ENCODE measurements around the gene GPR156.

The GPR156 gene

GRCh38 chr3:120173056-120173675 is 111.9 kb downstream of the GPR156 start:
- no peaks in the 10 kb centered on the region for H3K36me3 ChIP-seq
- no peak overlapping the region for H3K4me2 ChIP-seq
- no peak overlapping the region for H3K9ac ChIP-seq
- H4K20me1 ChIP-seq = no peaks in the 10 kb centered on the region
- no peaks in the 10 kb centered on the region for H3K9me3 ChIP-seq (replicated peaks in 1 of 11)
- H3K4me1 ChIP-seq = peaks cover 0 to 12% (median 6%) of the 10 kb centered on the region in 10 experiments; a peak in 11 of 20 replicates
- no peak overlapping the region for H3K4me3 ChIP-seq
- no peak for TF ChIP-seq Cebpa-rat (IDR thresholded peaks at IDR 0.05)
- no peaks in the 10 kb centered on the region for H3K27me3 ChIP-seq
- no peak overlapping the region for H3K27ac ChIP-seq

- Histone ChIP-seq H4K20me1 (no peaks in the 10 kb centered on the region), H3K27me3 (no peaks in the 10 kb centered on the region), H3K9ac (no peak overlapping the region), H3K4me3 (no peak overlapping the region), H3K4me2 (peak overlapping the region in 7 of 11 experiments; percentile 19 to 58 (median 47); a peak in 10 of 22 replicates), H3K27ac (no peak overlapping the region), H3K36me3 (no peaks in the 10 kb centered on the region), H3K9me3 (replicated peaks in 1 of 11) (no peaks in the 10 kb centered on the region), H3K4me1 (peaks cover 0 to 12% (median 6%) of the 10 kb centered on the region in 10 experiments; a peak in 11 of 20 replicates)
- no peak for TF ChIP-seq Cebpa-rat (IDR thresholded peaks at IDR 0.05)
Observed at GRCh38 chr3:120172070-120172469, 113.0 kb downstream of the GPR156 start.

DNA sequence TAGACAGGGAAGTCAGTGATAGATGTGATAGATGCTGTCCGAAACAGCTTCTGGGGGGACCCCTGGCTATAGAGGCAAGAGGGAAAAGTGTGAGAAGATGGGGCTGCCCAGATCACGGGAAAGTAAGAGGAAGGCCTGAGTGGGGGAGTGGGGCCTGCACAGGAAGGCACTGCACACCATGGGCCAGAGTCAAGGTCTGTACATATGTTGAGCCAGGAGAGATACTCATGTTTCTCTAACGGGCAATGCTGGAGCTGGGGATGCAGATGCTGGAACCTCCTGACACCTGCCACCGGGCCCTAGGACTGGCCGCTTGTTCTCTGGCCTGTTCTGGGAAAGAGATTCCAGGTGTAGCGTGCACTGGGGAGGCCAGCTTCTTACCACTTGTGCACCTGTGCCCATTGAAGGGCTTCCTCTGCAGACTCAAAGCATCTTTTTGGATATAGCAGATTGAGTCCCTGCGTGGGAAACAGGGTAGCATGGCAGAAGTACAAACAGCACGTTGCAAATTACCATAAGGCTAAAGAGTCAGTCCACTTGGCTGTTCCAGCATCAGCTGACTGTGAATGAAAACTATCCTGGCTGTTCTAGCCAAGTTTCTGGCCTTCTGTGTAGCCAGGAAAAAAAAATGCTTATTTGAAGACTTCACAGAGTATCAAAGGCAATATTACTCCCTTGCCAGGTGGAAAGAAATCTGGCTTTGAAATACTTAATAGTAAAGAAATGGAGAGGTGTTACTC is 113.7 kb downstream of the GPR156 start:
- no peak overlapping the region for H3K4me3 ChIP-seq
- H3K36me3 ChIP-seq = no peaks in the 10 kb centered on the region
- no peaks in the 10 kb centered on the region for H3K9me3 ChIP-seq (replicated peaks in 1 of 11)
- TF ChIP-seq Cebpa-rat (IDR thresholded peaks at IDR 0.05) = no peak
- H3K4me2 ChIP-seq = peak overlapping the region in 5 of 11 experiments; percentile 19 to 58 (median 50); a peak in 7 of 22 replicates
- H3K27me3 ChIP-seq = no peaks in the 10 kb centered on the region
- peaks cover 0 to 12% (median 6%) of the 10 kb centered on the region in 10 experiments; a peak in 11 of 20 replicates for H3K4me1 ChIP-seq
- no peak overlapping the region for H3K9ac ChIP-seq
- no peaks in the 10 kb centered on the region for H4K20me1 ChIP-seq
- H3K27ac ChIP-seq = no peak overlapping the region

DNA sequence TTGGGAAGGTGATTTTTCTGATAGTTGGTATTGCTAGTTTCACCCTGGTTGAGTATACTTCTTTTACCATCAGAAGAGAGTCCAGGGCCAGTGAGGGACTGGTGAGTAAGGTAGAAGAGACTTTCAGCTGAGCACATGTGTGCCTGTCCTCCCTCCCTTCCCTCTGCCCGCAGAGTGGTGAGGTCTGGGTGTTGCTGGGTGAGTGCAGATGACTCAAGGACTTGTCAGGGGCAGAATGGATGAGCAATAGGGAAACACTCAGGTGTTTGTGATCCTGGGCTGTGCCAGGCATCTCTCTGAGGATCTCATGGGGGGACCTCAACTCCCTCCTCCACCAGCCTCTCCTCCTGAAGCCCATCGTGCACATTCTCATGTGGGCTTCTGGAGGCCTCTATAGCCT is 114.8 kb downstream of the GPR156 start:
- TF ChIP-seq Cebpa-rat (IDR thresholded peaks at IDR 0.05) = no peak
- Histone ChIP-seq H3K27me3 (no peaks in the 10 kb centered on the region), H3K4me2 (no peak overlapping the region), H3K9ac (no peak overlapping the region), H3K27ac (no peak overlapping the region), H3K36me3 (no peaks in the 10 kb centered on the region), H4K20me1 (no peaks in the 10 kb centered on the region), H3K4me3 (no peak overlapping the region), H3K9me3 (replicated peaks in 1 of 11) (no peaks in the 10 kb centered on the region), H3K4me1 (peaks cover 0 to 17% (median 11%) of the 10 kb centered on the region in 10 experiments; a peak in 12 of 20 replicates)

- no peak overlapping the region for H3K4me3 ChIP-seq
- H4K20me1 ChIP-seq = no peaks in the 10 kb centered on the region
- H3K27ac ChIP-seq = no peak overlapping the region
- no peaks in the 10 kb centered on the region for H3K27me3 ChIP-seq
- H3K9ac ChIP-seq = no peak overlapping the region
- no peaks in the 10 kb centered on the region for H3K36me3 ChIP-seq
- no peaks in the 10 kb centered on the region for H3K9me3 ChIP-seq (replicated peaks in 1 of 11)
- no peak for TF ChIP-seq Cebpa-rat (IDR thresholded peaks at IDR 0.05)
- no peak overlapping the region for H3K4me2 ChIP-seq
- peaks cover 0 to 17% (median 11%) of the 10 kb centered on the region in 10 experiments; a peak in 12 of 20 replicates for H3K4me1 ChIP-seq
Observed at GRCh38 chr3:120169407-120169806, 115.6 kb downstream of the GPR156 start.

DNA sequence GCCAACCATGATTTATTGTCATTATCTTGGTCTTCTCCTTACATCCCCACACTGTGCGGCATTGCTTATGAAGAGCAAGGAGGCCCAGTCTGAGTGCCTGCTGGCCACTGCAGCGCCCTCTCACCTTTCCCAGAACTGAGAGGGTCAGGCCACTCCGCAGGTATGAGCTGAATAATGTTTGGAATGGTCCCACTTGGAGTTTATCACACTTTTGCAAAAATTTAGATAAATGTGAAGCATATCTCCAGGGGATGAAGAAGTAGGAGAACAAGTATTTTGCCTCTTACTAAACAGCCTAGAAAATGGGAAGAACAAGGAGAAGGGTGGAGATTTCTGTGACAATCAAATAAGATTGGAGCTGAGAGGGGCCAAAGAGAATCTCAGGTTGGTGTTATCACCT is 116.4 kb downstream of the GPR156 start:
- no peak for TF ChIP-seq Cebpa-rat (IDR thresholded peaks at IDR 0.05)

DNA sequence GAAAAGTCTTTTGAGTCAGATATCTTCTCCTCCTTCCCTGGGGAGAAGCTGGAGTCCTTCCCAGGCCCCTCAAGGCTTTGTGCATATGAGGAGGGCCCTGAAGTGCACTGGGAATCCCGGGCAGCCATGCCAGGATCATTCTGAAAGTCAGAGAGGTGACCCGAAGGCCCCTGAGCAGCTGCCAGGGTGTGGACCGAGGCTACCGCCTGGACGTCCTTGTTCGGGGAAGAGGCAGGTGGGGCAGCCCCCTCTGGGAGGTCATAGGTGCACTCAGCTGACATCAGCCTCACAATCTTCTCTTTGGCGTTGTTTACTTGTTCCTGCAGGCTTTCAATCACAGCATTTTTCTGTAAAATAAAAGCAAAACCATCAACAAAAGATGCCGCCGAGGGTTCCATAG is 117.0 kb downstream of the GPR156 start:
- Histone ChIP-seq H4K20me1 (no peaks in the 10 kb centered on the region), H3K9me3 (replicated peaks in 1 of 11) (peaks cover 0 to under 1% (median 0%) of the 10 kb centered on the region in 11 experiments; a peak in 1 of 22 replicates), H3K9ac (no peak overlapping the region), H3K36me3 (no peaks in the 10 kb centered on the region), H3K27ac (no peak overlapping the region), H3K4me3 (no peak overlapping the region), H3K4me2 (no peak overlapping the region), H3K4me1 (peaks cover 0 to 17% (median 11%) of the 10 kb centered on the region in 10 experiments; a peak in 12 of 20 replicates), H3K27me3 (no peaks in the 10 kb centered on the region)
- no peak for TF ChIP-seq Cebpa-rat (IDR thresholded peaks at IDR 0.05)

More for the DNA sequence above, 116.4 kb downstream of the GPR156 start:
- Histone ChIP-seq H3K4me3 (no peak overlapping the region), H3K9me3 (replicated peaks in 1 of 11) (no peaks in the 10 kb centered on the region), H4K20me1 (no peaks in the 10 kb centered on the region), H3K9ac (no peak overlapping the region), H3K4me1 (peaks cover 0 to 17% (median 11%) of the 10 kb centered on the region in 10 experiments; a peak in 12 of 20 replicates), H3K27me3 (no peaks in the 10 kb centered on the region), H3K36me3 (no peaks in the 10 kb centered on the region), H3K4me2 (no peak overlapping the region), H3K27ac (no peak overlapping the region)

DNA sequence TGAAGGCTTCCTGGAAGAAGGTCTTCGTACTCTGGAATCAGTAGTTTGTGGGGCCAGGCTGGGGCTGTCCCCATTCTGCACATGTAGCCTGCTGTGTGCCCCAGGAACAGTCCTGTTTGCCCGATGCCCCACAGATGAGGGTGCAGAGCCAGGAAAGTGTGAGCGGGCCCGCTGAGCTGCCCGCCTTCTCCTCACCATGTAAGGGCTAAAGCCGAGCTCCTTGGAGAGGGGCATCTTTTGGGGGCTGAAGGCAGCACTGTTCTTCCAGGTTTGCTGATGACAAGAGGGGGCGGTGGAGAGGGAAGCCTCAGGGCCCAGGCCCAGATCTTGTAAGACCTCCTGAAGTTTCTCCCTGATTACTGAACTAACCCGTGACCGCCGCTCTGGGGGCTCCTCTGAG is 117.5 kb downstream of the GPR156 start:
- no peak overlapping the region for H3K4me3 ChIP-seq
- no peak overlapping the region for H3K4me2 ChIP-seq
- no peak for TF ChIP-seq Cebpa-rat (IDR thresholded peaks at IDR 0.05)
- H3K9ac ChIP-seq = no peak overlapping the region
- no peak overlapping the region for H3K27ac ChIP-seq
- peaks cover 0 to 6% (median 0%) of the 10 kb centered on the region in 11 experiments; a peak in 8 of 22 replicates for H3K9me3 ChIP-seq (replicated peaks in 1 of 11)
- H3K27me3 ChIP-seq = no peaks in the 10 kb centered on the region
- H3K36me3 ChIP-seq = no peaks in the 10 kb centered on the region
- H4K20me1 ChIP-seq = no peaks in the 10 kb centered on the region
- H3K4me1 ChIP-seq = peaks cover 3 to 17% (median 11%) of the 10 kb centered on the region in 10 experiments; a peak in 18 of 20 replicates

GRCh38 chr3:120163816-120164215 is 121.2 kb downstream of the GPR156 start:
- Histone ChIP-seq H3K4me2 (no peak overlapping the region), H3K36me3 (no peaks in the 10 kb centered on the region), H3K4me1 (peaks cover 4 to 17% (median 11%) of the 10 kb centered on the region in 10 experiments; a peak in 17 of 20 replicates), H3K27me3 (no peaks in the 10 kb centered on the region), H4K20me1 (no peaks in the 10 kb centered on the region), H3K9ac (no peak overlapping the region), H3K4me3 (no peak overlapping the region), H3K27ac (no peak overlapping the region), H3K9me3 (replicated peaks in 1 of 11) (peaks cover 0 to 12% (median 0%) of the 10 kb centered on the region in 11 experiments; a peak in 9 of 22 replicates)
- TF ChIP-seq Cebpa-rat (IDR thresholded peaks at IDR 0.05) = no peak
